ENCODE results near the gene RABIF. TPM values are rescaled to one million over a fixed set of nuclear protein-coding genes. Genes with fewer than 3 reads are reported as not detected.
"Not testable (repeated sequence)": the region's sequence is repeated elsewhere in the genome, so short reads cannot be mapped to it uniquely, and the experiment has no call there.

RABIF gene
- 1 to 10 TPM; 4.0 to 7.9 (median 5.9) TPM for total RNA-seq

- DNase-seq (ENCODE audit: low spot score in 2 of 2) = peak; percentile 95 to 99
- peak within 1 kb of the TSS; percentile 79 for H3K4me3 ChIP-seq (ENCODE audit: low read depth, poor library complexity, severe bottlenecking)
- TF ChIP-seq CTCF (IDR thresholded peaks at IDR 0.05) = no peak
- no peak for TF ChIP-seq POLR2A (IDR thresholded peaks at IDR 0.05)
- intact Hi-C loops (cut with DNase I; ENCODE audit: low total_unique reads) = no loop called here
- WGBS, 2 donors = 0 to 1% methylated on average over 47 to 53 of the region's 84 CpGs
These were observed at the start of gene RABIF for GRCh38 chr1:202888531-202889360. Gene RABIF (minus strand): TSS chr1:202889149. CDS start chr1:202889098, 51 bp downstream.

GRCh38 chr1:202938287-202938925 lies 49.5 kb upstream of the RABIF start:
- TF ChIP-seq CTCF (IDR thresholded peaks at IDR 0.05) (no peak), POLR2A (IDR thresholded peaks at IDR 0.05) (no peak)
- intact Hi-C loops (cut with DNase I; ENCODE audit: low total_unique reads) = no loop called here
- DNase-seq (ENCODE audit: low spot score in 2 of 2) = no peak
- no peak overlapping the region for H3K4me3 ChIP-seq (ENCODE audit: low read depth, poor library complexity, severe bottlenecking)
- 54 to 63% methylated on average over 5 of the region's 5 CpGs for WGBS, 2 donors

- intact Hi-C loops (cut with DNase I; ENCODE audit: low total_unique reads); DNase-seq (ENCODE audit: low spot score in 2 of 2); H3K4me3 ChIP-seq (ENCODE audit: low read depth, poor library complexity, severe bottlenecking): not testable (repeated sequence)
- WGBS, 2 donors = 89 to 91% methylated on average over 1 to 2 of the region's 6 CpGs
These were observed 47.5 kb upstream of the RABIF start for GRCh38 chr1:202936409-202936808.

- WGBS, 2 donors = 78 to 82% methylated on average over 3 of the region's 3 CpGs
- no peak for DNase-seq (ENCODE audit: low spot score in 2 of 2)
- intact Hi-C loops (cut with DNase I; ENCODE audit: low total_unique reads) = no loop called here
These were observed 46.9 kb upstream of the RABIF start for GRCh38 chr1:202935844-202936243.

GRCh38 chr1:202934755-202935154 lies 45.8 kb upstream of the RABIF start:
- 91% methylated on average over 3 of the region's 3 CpGs for WGBS, 2 donors
- no peak overlapping the region for H3K4me3 ChIP-seq (ENCODE audit: low read depth, poor library complexity, severe bottlenecking)
- DNase-seq (ENCODE audit: low spot score in 2 of 2) = no peak
- intact Hi-C loops (cut with DNase I; ENCODE audit: low total_unique reads) = no loop called here
- TF ChIP-seq POLR2A (IDR thresholded peaks at IDR 0.05) (no peak), CTCF (IDR thresholded peaks at IDR 0.05) (no peak)

More at GRCh38 chr1:202935844-202936243, 46.9 kb upstream of the RABIF start:
- TF ChIP-seq POLR2A (IDR thresholded peaks at IDR 0.05) (no peak), CTCF (IDR thresholded peaks at IDR 0.05) (no peak)
- no peak overlapping the region for H3K4me3 ChIP-seq (ENCODE audit: low read depth, poor library complexity, severe bottlenecking)

- DNase-seq (ENCODE audit: low spot score in 2 of 2) = no peak
- intact Hi-C loops (cut with DNase I; ENCODE audit: low total_unique reads) = no loop called here
- no peak overlapping the region for H3K4me3 ChIP-seq (ENCODE audit: low read depth, poor library complexity, severe bottlenecking)
- WGBS, 2 donors = 85 to 93% methylated on average over 2 of the region's 2 CpGs
- TF ChIP-seq CTCF (IDR thresholded peaks at IDR 0.05) (no peak), POLR2A (IDR thresholded peaks at IDR 0.05) (no peak)
These were observed 43.5 kb upstream of the RABIF start for GRCh38 chr1:202932476-202932875.
